Astrocyte (in vitro differentiated cells and primary cell): ENCODE measurements around the gene LCOR. TPM values are rescaled to one million over a fixed set of nuclear protein-coding genes. Genes with fewer than 3 reads are reported as not detected.

ENCODE experiments used
- DNase-seq: peaks from one replicate; pipeline ENCODE4 v3.0.0-alpha.2; 2010; ENCODE audit warnings: low read depth
- FAIRE-seq: peaks from 2 replicates; lab custom pipeline; 2011; peaks lifted over from hg19 to GRCh38; lab: Jason Lieb, UNC
- H2AFZ ChIP-seq: 2 replicates; pipeline ENCODE4 v1.6.0; 2012; ENCODE audit warnings: low read depth, low read length, inconsistent platforms
- H3K27ac ChIP-seq: 2 replicates; pipeline ENCODE4 v1.5.1; 2011; ENCODE audit warnings: low read depth, low read length, inconsistent platforms
- H3K27me3 ChIP-seq: 2 replicates; pipeline ENCODE4 v1.6.0; 2011; ENCODE audit warnings: low read length, inconsistent platforms; ENCODE audit not compliant: insufficient read depth
- H3K36me3 ChIP-seq: 2 replicates; pipeline ENCODE4 v1.5.1; 2011; ENCODE audit warnings: low read length, inconsistent platforms; ENCODE audit not compliant: insufficient read depth
- H3K4me1 ChIP-seq: 2 replicates; pipeline ENCODE4 v1.5.1; 2011; ENCODE audit warnings: low read length, inconsistent platforms; ENCODE audit not compliant: insufficient read depth
- H3K4me2 ChIP-seq: 2 replicates; pipeline ENCODE4 v1.6.0; 2012; ENCODE audit warnings: low read length, inconsistent platforms
- H3K4me3 ChIP-seq: 2 replicates; pipeline ENCODE4 v1.5.1; 2011; ENCODE audit warnings: low read depth, mild to moderate bottlenecking, low read length, inconsistent platforms; ENCODE audit not compliant: insufficient read depth
- H3K79me2 ChIP-seq: 2 replicates; pipeline ENCODE4 v1.6.0; 2012; ENCODE audit warnings: mild to moderate bottlenecking, low read length, inconsistent platforms; ENCODE audit not compliant: insufficient read depth
- H3K9ac ChIP-seq: 2 replicates; pipeline ENCODE4 v1.6.0; 2012; ENCODE audit warnings: mild to moderate bottlenecking, low read length, inconsistent platforms
- H3K9me3 ChIP-seq: 2 replicates; pipeline ENCODE4 v1.5.1; 2012; ENCODE audit warnings: low read depth, mild to moderate bottlenecking, low read length, inconsistent platforms; ENCODE audit not compliant: insufficient read depth
- H4K20me1 ChIP-seq: 2 replicates; pipeline ENCODE4 v1.6.0; 2012; ENCODE audit warnings: low read length, inconsistent platforms; ENCODE audit not compliant: insufficient read depth
- H3K27ac Mint-ChIP-seq: one replicate; pipeline ENCODE4 v1.8.0; 2021; ENCODE audit warnings: mild to moderate bottlenecking, mixed read lengths; ENCODE audit not compliant: unreplicated experiment
- H3K27me3 Mint-ChIP-seq: one replicate; pipeline ENCODE4 v1.8.0; 2021; ENCODE audit warnings: low read depth, mixed read lengths; ENCODE audit not compliant: unreplicated experiment
- H3K36me3 Mint-ChIP-seq: one replicate; pipeline ENCODE4 v1.8.0; 2021; ENCODE audit warnings: low read depth, mixed read lengths; ENCODE audit not compliant: unreplicated experiment
- H3K4me1 Mint-ChIP-seq: one replicate; pipeline ENCODE4 v1.8.0; 2021; ENCODE audit warnings: low read depth, mixed read lengths; ENCODE audit not compliant: unreplicated experiment
- H3K4me3 Mint-ChIP-seq: one replicate; pipeline ENCODE4 v1.8.0; 2021; ENCODE audit warnings: mild to moderate bottlenecking, moderate library complexity, mixed read lengths; ENCODE audit not compliant: unreplicated experiment
- H3K9me3 Mint-ChIP-seq: one replicate; pipeline ENCODE4 v1.8.0; 2021; ENCODE audit warnings: mild to moderate bottlenecking, mixed read lengths; ENCODE audit not compliant: unreplicated experiment
- CTCF ChIP-seq: IDR thresholded peaks from 2 replicates; pipeline ENCODE4 v1.5.1; 2011; ENCODE audit warnings: low read depth, mild to moderate bottlenecking, inconsistent platforms, low read length, moderate library complexity; ENCODE audit not compliant: insufficient read depth
- EZH2 ChIP-seq: IDR thresholded peaks from 2 replicates; pipeline ENCODE4 v1.6.1; 2012; ENCODE audit warnings: mild to moderate bottlenecking, low read length, inconsistent platforms; ENCODE audit not compliant: insufficient read depth
- total RNA-seq: library from RNA; stranded (reverse); gene quantifications from 2 replicates; pipeline ENCODE4 v1.2.1, GENCODE V29; 2021

LCOR gene
- total RNA-seq, 1 donor from 2014 or later = 72.0 TPM

- TF ChIP-seq EZH2 (no peak), CTCF (no peak)
- no peak overlapping the region for H3K4me3 Mint-ChIP-seq
- no peaks in the 10 kb centered on the region for H3K79me2 ChIP-seq
- no peaks in the 10 kb centered on the region for H3K9me3 Mint-ChIP-seq
- H3K4me1 Mint-ChIP-seq = peaks cover 28% of the 10 kb centered on the region
- no peaks in the 10 kb centered on the region for H4K20me1 ChIP-seq
- no peak overlapping the region for H3K4me2 ChIP-seq
- H3K27me3 Mint-ChIP-seq = no peaks in the 10 kb centered on the region
- no peak overlapping the region for H3K9ac ChIP-seq
- no peak overlapping the region for H3K27ac ChIP-seq
- H2AFZ ChIP-seq = no peak overlapping the region
- peaks cover 11% of the 10 kb centered on the region for H3K36me3 Mint-ChIP-seq
- H3K9me3 ChIP-seq = no peaks in the 10 kb centered on the region
- FAIRE-seq (no peak), DNase-seq (no peak)
- no peak overlapping the region for H3K4me3 ChIP-seq
- no peaks in the 10 kb centered on the region for H3K27me3 ChIP-seq
- no peaks in the 10 kb centered on the region for H3K36me3 ChIP-seq
- peaks cover 22% of the 10 kb centered on the region for H3K4me1 ChIP-seq
- no peak overlapping the region for H3K27ac Mint-ChIP-seq
Measured at GRCh38 chr10:96987141-96987841, 155.2 kb downstream of the LCOR start.

GRCh38 chr10:96987842-96988175 lies 155.7 kb downstream of the LCOR start:
- H3K27ac Mint-ChIP-seq = peak overlapping the region; percentile 44
- Histone ChIP-seq H3K4me3 (no peak overlapping the region), H3K4me1 (peaks cover 22% of the 10 kb centered on the region), H3K9me3 (no peaks in the 10 kb centered on the region), H3K27me3 (no peaks in the 10 kb centered on the region), H3K4me2 (peak overlapping the region; percentile 2), H3K36me3 (no peaks in the 10 kb centered on the region), H2AFZ (no peak overlapping the region), H3K9ac (no peak overlapping the region), H4K20me1 (no peaks in the 10 kb centered on the region), H3K79me2 (no peaks in the 10 kb centered on the region), H3K27ac (peak overlapping the region; percentile 27)
- H3K4me3 Mint-ChIP-seq = no peak overlapping the region
- H3K27me3 Mint-ChIP-seq = no peaks in the 10 kb centered on the region
- FAIRE-seq (peak; percentile 63), DNase-seq (peak; percentile 38)
- no peaks in the 10 kb centered on the region for H3K9me3 Mint-ChIP-seq
- peaks cover 7% of the 10 kb centered on the region for H3K36me3 Mint-ChIP-seq
- H3K4me1 Mint-ChIP-seq = peaks cover 32% of the 10 kb centered on the region
- TF ChIP-seq CTCF (no peak), EZH2 (no peak)

GRCh38 chr10:96988426-96988825 lies 156.3 kb downstream of the LCOR start:
- TF ChIP-seq CTCF (no peak), EZH2 (no peak)
- peaks cover 3% of the 10 kb centered on the region for H3K36me3 Mint-ChIP-seq
- peak overlapping the region; percentile 20 for H3K27ac Mint-ChIP-seq
- FAIRE-seq = peak; percentile 34
- H3K4me1 Mint-ChIP-seq = peaks cover 37% of the 10 kb centered on the region
- Histone ChIP-seq H3K9me3 (no peaks in the 10 kb centered on the region), H4K20me1 (no peaks in the 10 kb centered on the region), H3K4me3 (no peak overlapping the region), H3K79me2 (no peaks in the 10 kb centered on the region), H3K27ac (no peak overlapping the region), H3K27me3 (no peaks in the 10 kb centered on the region), H3K4me2 (no peak overlapping the region), H3K9ac (no peak overlapping the region), H3K36me3 (no peaks in the 10 kb centered on the region), H2AFZ (no peak overlapping the region), H3K4me1 (peaks cover 22% of the 10 kb centered on the region)
- H3K9me3 Mint-ChIP-seq = no peaks in the 10 kb centered on the region
- H3K27me3 Mint-ChIP-seq = no peaks in the 10 kb centered on the region
- no peak for DNase-seq
- H3K4me3 Mint-ChIP-seq = no peak overlapping the region
